Activated naive CD8-positive, alpha-beta T cell treated with anti-CD3 and anti-CD28 coated beads for 36 hours (primary cell): ENCODE results near the gene ALDH3A1. TPM values are rescaled to one million over a fixed set of nuclear protein-coding genes. Genes with fewer than 3 reads are reported as not detected.

ENCODE experiments used
- DNase-seq: peaks from one replicate; pipeline ENCODE4 v3.0.0; 2021
- H3K27ac Mint-ChIP-seq: one replicate; pipeline ENCODE4 v1.8.0; 2022; ENCODE audit warnings: mild to moderate bottlenecking, moderate library complexity, mixed read lengths
- H3K27me3 Mint-ChIP-seq: one replicate; pipeline ENCODE4 v1.8.0; 2022; ENCODE audit warnings: mild to moderate bottlenecking, mixed read lengths
- H3K36me3 Mint-ChIP-seq: one replicate; pipeline ENCODE4 v1.8.0; 2021; ENCODE audit warnings: mild to moderate bottlenecking, mixed read lengths
- H3K4me1 Mint-ChIP-seq: one replicate; pipeline ENCODE4 v1.8.0; 2021; ENCODE audit warnings: mixed read lengths
- H3K4me3 Mint-ChIP-seq: one replicate; pipeline ENCODE4 v1.8.0; 2022; ENCODE audit warnings: mild to moderate bottlenecking, moderate library complexity, mixed read lengths
- H3K9me3 Mint-ChIP-seq: one replicate; pipeline ENCODE4 v1.8.0; 2022; ENCODE audit warnings: mixed read lengths
- total RNA-seq, 2 experiments: library from RNA; stranded (reverse); gene quantifications; one replicate each; pipeline ENCODE4 v1.2.3, GENCODE V29; 2021

The ALDH3A1 gene
- total RNA-seq, 2 experiments from 2014 or later: 0.34 to 0.47 TPM

- Mint-ChIP-seq H3K4me3 (no peak overlapping the region), H3K36me3 (no peaks in the 10 kb centered on the region), H3K27me3 (peaks cover 13% of the 10 kb centered on the region), H3K4me1 (peaks cover 9% of the 10 kb centered on the region), H3K27ac (no peak overlapping the region), H3K9me3 (no peaks in the 10 kb centered on the region)
- no peak for DNase-seq
Observed at GRCh38 chr17:19752216-19753050, 4.3 kb upstream of the ALDH3A1 start.

GRCh38 chr17:19750835-19751234 is 2.7 kb upstream of the ALDH3A1 start:
- Mint-ChIP-seq H3K27me3 (peaks cover 13% of the 10 kb centered on the region), H3K4me1 (peaks cover 8% of the 10 kb centered on the region), H3K27ac (no peak overlapping the region), H3K36me3 (no peaks in the 10 kb centered on the region), H3K4me3 (no peak overlapping the region), H3K9me3 (no peaks in the 10 kb centered on the region)
- DNase-seq: no peak

GRCh38 chr17:19750020-19750572 is 2.0 kb upstream of the ALDH3A1 start:
- peaks cover 13% of the 10 kb centered on the region for H3K27me3 Mint-ChIP-seq
- H3K4me1 Mint-ChIP-seq: peaks cover 5% of the 10 kb centered on the region
- no peak overlapping the region for H3K27ac Mint-ChIP-seq
- H3K9me3 Mint-ChIP-seq: no peaks in the 10 kb centered on the region
- no peak for DNase-seq
- H3K36me3 Mint-ChIP-seq: no peaks in the 10 kb centered on the region
- no peak overlapping the region for H3K4me3 Mint-ChIP-seq

- Mint-ChIP-seq H3K4me1 (peaks cover 6% of the 10 kb centered on the region), H3K9me3 (no peaks in the 10 kb centered on the region), H3K36me3 (no peaks in the 10 kb centered on the region), H3K27me3 (peaks cover 5% of the 10 kb centered on the region), H3K27ac (no peak overlapping the region), H3K4me3 (no peak overlapping the region)
- DNase-seq: no peak
Observed at GRCh38 chr17:19748807-19749193, 702 bp upstream of the ALDH3A1 start.

- Mint-ChIP-seq H3K27ac (no peak overlapping the region), H3K4me3 (no peak overlapping the region), H3K36me3 (no peaks in the 10 kb centered on the region), H3K27me3 (no peaks in the 10 kb centered on the region), H3K9me3 (no peaks in the 10 kb centered on the region), H3K4me1 (peaks cover 6% of the 10 kb centered on the region)
- DNase-seq: no peak
Observed at GRCh38 chr17:19747159-19747719, 859 bp downstream of the ALDH3A1 start.

GRCh38 chr17:19746517-19746916 is 1.6 kb downstream of the ALDH3A1 start:
- no peaks in the 10 kb centered on the region for H3K9me3 Mint-ChIP-seq
- no peaks in the 10 kb centered on the region for H3K27me3 Mint-ChIP-seq
- H3K4me3 Mint-ChIP-seq: no peak overlapping the region
- no peak overlapping the region for H3K27ac Mint-ChIP-seq
- no peak for DNase-seq
- H3K4me1 Mint-ChIP-seq: peaks cover 6% of the 10 kb centered on the region
- no peaks in the 10 kb centered on the region for H3K36me3 Mint-ChIP-seq

- Mint-ChIP-seq H3K9me3 (no peaks in the 10 kb centered on the region), H3K4me1 (peaks cover 6% of the 10 kb centered on the region), H3K27me3 (no peaks in the 10 kb centered on the region), H3K36me3 (no peaks in the 10 kb centered on the region), H3K4me3 (peak overlapping the region; percentile 69), H3K27ac (no peak overlapping the region)
- DNase-seq: peak; percentile 89
Observed at GRCh38 chr17:19744922-19745757, 3.0 kb downstream of the ALDH3A1 start.

- no peaks in the 10 kb centered on the region for H3K27me3 Mint-ChIP-seq
- no peak for DNase-seq
- peak overlapping the region; percentile 75 for H3K27ac Mint-ChIP-seq
Observed at GRCh38 chr17:19744492-19744891, 3.6 kb downstream of the ALDH3A1 start.

GRCh38 chr17:19743101-19744100 is 4.7 kb downstream of the ALDH3A1 start:
- Mint-ChIP-seq H3K27me3 (no peaks in the 10 kb centered on the region), H3K4me1 (peaks cover 6% of the 10 kb centered on the region), H3K9me3 (no peaks in the 10 kb centered on the region), H3K4me3 (peak overlapping the region; percentile 29), H3K36me3 (no peaks in the 10 kb centered on the region), H3K27ac (no peak overlapping the region)
- DNase-seq: no peak

More at GRCh38 chr17:19744492-19744891, 3.6 kb downstream of the ALDH3A1 start:
- Mint-ChIP-seq H3K36me3 (no peaks in the 10 kb centered on the region), H3K4me1 (peaks cover 6% of the 10 kb centered on the region), H3K4me3 (peak overlapping the region; percentile 79), H3K9me3 (no peaks in the 10 kb centered on the region)

- no peak overlapping the region for H3K27ac Mint-ChIP-seq
- peaks cover 6% of the 10 kb centered on the region for H3K4me1 Mint-ChIP-seq
- no peaks in the 10 kb centered on the region for H3K36me3 Mint-ChIP-seq
- DNase-seq: no peak
- H3K4me3 Mint-ChIP-seq: no peak overlapping the region
- no peaks in the 10 kb centered on the region for H3K9me3 Mint-ChIP-seq
- H3K27me3 Mint-ChIP-seq: no peaks in the 10 kb centered on the region
Observed at GRCh38 chr17:19742495-19742894, 5.6 kb downstream of the ALDH3A1 start.

- H3K27me3 Mint-ChIP-seq: no peaks in the 10 kb centered on the region
- peaks cover 6% of the 10 kb centered on the region for H3K4me1 Mint-ChIP-seq
- no peak for DNase-seq
- H3K9me3 Mint-ChIP-seq: no peaks in the 10 kb centered on the region
- no peaks in the 10 kb centered on the region for H3K36me3 Mint-ChIP-seq
- no peak overlapping the region for H3K27ac Mint-ChIP-seq
- H3K4me3 Mint-ChIP-seq: no peak overlapping the region
Observed at GRCh38 chr17:19741832-19742457, 6.2 kb downstream of the ALDH3A1 start.

- H3K27ac Mint-ChIP-seq: no peak overlapping the region
- H3K27me3 Mint-ChIP-seq: no peaks in the 10 kb centered on the region
- peaks cover 6% of the 10 kb centered on the region for H3K4me1 Mint-ChIP-seq
- no peaks in the 10 kb centered on the region for H3K9me3 Mint-ChIP-seq
- H3K36me3 Mint-ChIP-seq: no peaks in the 10 kb centered on the region
- H3K4me3 Mint-ChIP-seq: no peak overlapping the region
- no peak for DNase-seq
Observed at GRCh38 chr17:19740933-19741332, 7.2 kb downstream of the ALDH3A1 start.

- Mint-ChIP-seq H3K4me1 (peaks cover 2% of the 10 kb centered on the region), H3K27ac (no peak overlapping the region), H3K27me3 (no peaks in the 10 kb centered on the region), H3K4me3 (no peak overlapping the region), H3K36me3 (no peaks in the 10 kb centered on the region), H3K9me3 (no peaks in the 10 kb centered on the region)
- DNase-seq: no peak
Observed at GRCh38 chr17:19739241-19740201, 8.6 kb downstream of the ALDH3A1 start.
